DND-41 (cell line): Measurements from ENCODE around the gene NENF.

Experiments used
- EZH2 ChIP-seq: IDR thresholded peaks from 3 replicates; pipeline ENCODE4 v1.6.1; 2012; ENCODE audit warnings: borderline replicate concordance, low read depth, mild to moderate bottlenecking, moderate library complexity, low read length, inconsistent platforms; ENCODE audit not compliant: severe bottlenecking
- TF ChIP-seq, protein P1 (sequence below): IDR thresholded peaks from 2 replicates; pipeline ENCODE4 v1.5.1; 2012; ENCODE audit warnings: borderline replicate concordance, low read length, moderate library complexity, mild to moderate bottlenecking; ENCODE audit not compliant: poor library complexity, severe bottlenecking; ENCODE audit errors: extremely low read depth

GRCh38 chr1:212455401-212455800 lies 22.7 kb downstream of the NENF start:
- TF ChIP-seq, protein P1, sequence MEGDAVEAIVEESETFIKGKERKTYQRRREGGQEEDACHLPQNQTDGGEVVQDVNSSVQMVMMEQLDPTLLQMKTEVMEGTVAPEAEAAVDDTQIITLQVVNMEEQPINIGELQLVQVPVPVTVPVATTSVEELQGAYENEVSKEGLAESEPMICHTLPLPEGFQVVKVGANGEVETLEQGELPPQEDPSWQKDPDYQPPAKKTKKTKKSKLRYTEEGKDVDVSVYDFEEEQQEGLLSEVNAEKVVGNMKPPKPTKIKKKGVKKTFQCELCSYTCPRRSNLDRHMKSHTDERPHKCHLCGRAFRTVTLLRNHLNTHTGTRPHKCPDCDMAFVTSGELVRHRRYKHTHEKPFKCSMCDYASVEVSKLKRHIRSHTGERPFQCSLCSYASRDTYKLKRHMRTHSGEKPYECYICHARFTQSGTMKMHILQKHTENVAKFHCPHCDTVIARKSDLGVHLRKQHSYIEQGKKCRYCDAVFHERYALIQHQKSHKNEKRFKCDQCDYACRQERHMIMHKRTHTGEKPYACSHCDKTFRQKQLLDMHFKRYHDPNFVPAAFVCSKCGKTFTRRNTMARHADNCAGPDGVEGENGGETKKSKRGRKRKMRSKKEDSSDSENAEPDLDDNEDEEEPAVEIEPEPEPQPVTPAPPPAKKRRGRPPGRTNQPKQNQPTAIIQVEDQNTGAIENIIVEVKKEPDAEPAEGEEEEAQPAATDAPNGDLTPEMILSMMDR, result no peak
- TF ChIP-seq EZH2, result no peak
